SK-N-SH (cell line): ENCODE results near the gene TMEM185A.

Experiments
- CTCF ChIP-seq: fragments of 200-600 bp; sonication (generic); IDR thresholded peaks from 2 replicates; pipeline ENCODE4 v1.6.1; 2017; ENCODE audit warnings: antibody characterized with exemption, mild to moderate bottlenecking, moderate library complexity
- EP300 ChIP-seq, 2 experiments: IDR thresholded peaks; 2 replicates each; pipeline versions ENCODE4 v1.4.0 to v1.6.1; 2012; ENCODE audit warnings: borderline replicate concordance in 1 of 2, low read depth in 1 of 2, low read length in 1 of 2
- EZH2phosphoT487 ChIP-seq: fragments of 200-600 bp; sonication (generic); IDR thresholded peaks from 2 replicates; pipeline ENCODE4 v1.6.1; 2017; ENCODE audit warnings: low read depth, mixed run types, mild to moderate bottlenecking, antibody characterized with exemption, moderate library complexity, borderline replicate concordance
- IRF3 ChIP-seq: fragments of 150-350 bp; IDR thresholded peaks from 2 replicates; pipeline ENCODE4 v1.6.1; 2016; ENCODE audit warnings: mild to moderate bottlenecking, low read depth, low read length
- JUND ChIP-seq: IDR thresholded peaks from 2 replicates; pipeline ENCODE4 v1.4.0; 2012
- MEF2A ChIP-seq: IDR thresholded peaks from 2 replicates; pipeline ENCODE4 v1.4.0; 2012; ENCODE audit warnings: low read depth, borderline replicate concordance
- POLR2AphosphoS5 ChIP-seq: IDR thresholded peaks from 2 replicates; pipeline ENCODE4 v1.6.1; 2012; ENCODE audit warnings: low read depth, low read length
- RAD21 ChIP-seq: IDR thresholded peaks from 2 replicates; pipeline ENCODE4 v1.6.1; 2012; ENCODE audit warnings: mild to moderate bottlenecking, low read length
- REST ChIP-seq: IDR thresholded peaks from 2 replicates; pipeline ENCODE4 v1.6.1; 2012; ENCODE audit warnings: mild to moderate bottlenecking, low read depth, low read length, moderate library complexity
- TAF1 ChIP-seq: IDR thresholded peaks from 2 replicates; pipeline ENCODE4 v1.6.1; 2012; ENCODE audit warnings: low read depth, mild to moderate bottlenecking, low read length, moderate library complexity, borderline replicate concordance
- USF1 ChIP-seq: IDR thresholded peaks from 2 replicates; pipeline ENCODE4 v1.4.0; 2012; ENCODE audit warnings: low read depth, borderline replicate concordance

- no peak for TF ChIP-seq CTCF
- TF ChIP-seq REST = no peak
- TF ChIP-seq TAF1 = no peak
- TF ChIP-seq RAD21 = no peak
- TF ChIP-seq POLR2AphosphoS5 = no peak
- no peak for TF ChIP-seq JUND
- TF ChIP-seq EZH2phosphoT487 = no peak
- TF ChIP-seq USF1 = no peak
- no peak for TF ChIP-seq EP300 (IDR thresholded peaks at IDR 0.05; ENCODE audit: borderline replicate concordance in 1 of 2, low read depth in 1 of 2, low read length in 1 of 2)
- no peak for TF ChIP-seq MEF2A
- TF ChIP-seq IRF3 = no peak
Observed at GRCh38 chrX:149633511-149633910, 1.9 kb upstream of the TMEM185A start.
